ENCODE results near the gene NUP155.

NUP155 gene

DNA sequence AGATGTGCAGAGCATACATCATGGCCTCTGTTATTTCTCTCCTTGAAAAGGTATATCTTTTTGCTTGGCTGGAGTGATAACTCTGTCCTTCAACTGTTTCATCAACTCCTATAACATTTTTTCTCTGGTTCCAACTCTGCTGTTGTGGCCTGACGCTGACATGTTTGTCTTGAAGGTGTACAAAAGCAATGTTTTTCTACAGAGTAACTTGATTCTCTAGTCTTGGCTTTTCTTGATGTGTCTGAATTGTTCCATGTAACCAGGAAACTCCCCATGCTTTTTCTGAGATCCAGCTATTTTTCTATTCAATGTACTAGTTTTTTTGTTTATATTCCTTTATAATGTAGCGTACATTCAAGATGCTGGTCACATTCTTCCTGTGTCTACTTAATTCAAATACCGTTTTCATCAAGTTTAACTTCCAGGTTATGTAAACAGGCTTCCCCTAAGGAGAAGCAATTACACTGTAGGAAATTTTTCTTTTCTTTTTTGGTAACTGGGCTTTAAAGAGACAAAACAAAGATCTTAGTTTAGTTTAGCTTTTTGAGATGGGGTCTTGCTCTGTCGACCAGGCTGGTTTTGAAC, 115.0 kb downstream of the NUP155 start:
- no peak for TF ChIP-seq EZH2phosphoT487 (IDR thresholded peaks at IDR 0.05; ENCODE audit: borderline replicate concordance, low read length)
- TF ChIP-seq, protein P1, sequence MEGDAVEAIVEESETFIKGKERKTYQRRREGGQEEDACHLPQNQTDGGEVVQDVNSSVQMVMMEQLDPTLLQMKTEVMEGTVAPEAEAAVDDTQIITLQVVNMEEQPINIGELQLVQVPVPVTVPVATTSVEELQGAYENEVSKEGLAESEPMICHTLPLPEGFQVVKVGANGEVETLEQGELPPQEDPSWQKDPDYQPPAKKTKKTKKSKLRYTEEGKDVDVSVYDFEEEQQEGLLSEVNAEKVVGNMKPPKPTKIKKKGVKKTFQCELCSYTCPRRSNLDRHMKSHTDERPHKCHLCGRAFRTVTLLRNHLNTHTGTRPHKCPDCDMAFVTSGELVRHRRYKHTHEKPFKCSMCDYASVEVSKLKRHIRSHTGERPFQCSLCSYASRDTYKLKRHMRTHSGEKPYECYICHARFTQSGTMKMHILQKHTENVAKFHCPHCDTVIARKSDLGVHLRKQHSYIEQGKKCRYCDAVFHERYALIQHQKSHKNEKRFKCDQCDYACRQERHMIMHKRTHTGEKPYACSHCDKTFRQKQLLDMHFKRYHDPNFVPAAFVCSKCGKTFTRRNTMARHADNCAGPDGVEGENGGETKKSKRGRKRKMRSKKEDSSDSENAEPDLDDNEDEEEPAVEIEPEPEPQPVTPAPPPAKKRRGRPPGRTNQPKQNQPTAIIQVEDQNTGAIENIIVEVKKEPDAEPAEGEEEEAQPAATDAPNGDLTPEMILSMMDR (IDR thresholded peaks at IDR 0.05; ENCODE audit: low read depth, low read length, poor library complexity, severe bottlenecking), result no peak
- no peak overlapping the region for H3K27ac ChIP-seq (ENCODE audit: low read depth, low read length)

GRCh38 chr5:37254581-37254980, 116.3 kb downstream of the NUP155 start:
- H3K9me2 ChIP-seq (replicated peaks; ENCODE audit: control insufficient read depth, low read length), result no peaks in the 10 kb centered on the region
- H3K4me2 ChIP-seq (ENCODE audit: low read length), result no peak overlapping the region
- TF ChIP-seq, protein P1 (IDR thresholded peaks at IDR 0.05; ENCODE audit: low read depth, low read length, poor library complexity, severe bottlenecking), result no peak
- no peak for TF ChIP-seq EZH2phosphoT487 (IDR thresholded peaks at IDR 0.05; ENCODE audit: borderline replicate concordance, low read length)
- no peaks in the 10 kb centered on the region for H4K20me1 ChIP-seq (ENCODE audit: control insufficient read depth, insufficient read depth, low read depth, low read length)
- peaks cover 2% of the 10 kb centered on the region for H3K4me1 ChIP-seq (ENCODE audit: control insufficient read depth, low read length)
- H3K36me3 ChIP-seq (ENCODE audit: control insufficient read depth, low read length), result no peaks in the 10 kb centered on the region
- no peak overlapping the region for H3K4me3 ChIP-seq (ENCODE audit: low read length)
- H3K27me3 ChIP-seq (ENCODE audit: control insufficient read depth, low read length), result peaks cover 4% of the 10 kb centered on the region
- H3K79me2 ChIP-seq (ENCODE audit: control insufficient read depth, low read length), result no peaks in the 10 kb centered on the region
- no peak overlapping the region for H3K27ac ChIP-seq (ENCODE audit: low read depth, low read length)
- no peaks in the 10 kb centered on the region; the same call in 1 of the 2 replicates for H3K9me3 ChIP-seq (ENCODE audit: control insufficient read depth, insufficient read depth, low read length)
- no peaks in the 10 kb centered on the region for H3F3A ChIP-seq (ENCODE audit: control insufficient read depth, insufficient read depth)

More for the DNA sequence above, 115.0 kb downstream of the NUP155 start:
- Histone ChIP-seq H3K4me1 (ENCODE audit: control insufficient read depth, low read length) (no peaks in the 10 kb centered on the region), H3K9me3 (ENCODE audit: control insufficient read depth, insufficient read depth, low read length) (no peaks in the 10 kb centered on the region; the same call in 1 of the 2 replicates), H3K79me2 (ENCODE audit: control insufficient read depth, low read length) (no peaks in the 10 kb centered on the region), H3K36me3 (ENCODE audit: control insufficient read depth, low read length) (no peaks in the 10 kb centered on the region), H3K9me2 (replicated peaks; ENCODE audit: control insufficient read depth, low read length) (no peaks in the 10 kb centered on the region), H3K4me2 (ENCODE audit: low read length) (no peak overlapping the region), H4K20me1 (ENCODE audit: control insufficient read depth, insufficient read depth, low read depth, low read length) (no peaks in the 10 kb centered on the region), H3K27me3 (ENCODE audit: control insufficient read depth, low read length) (no peaks in the 10 kb centered on the region), H3K4me3 (ENCODE audit: low read length) (no peak overlapping the region), H3F3A (ENCODE audit: control insufficient read depth, insufficient read depth) (no peaks in the 10 kb centered on the region)

DNA sequence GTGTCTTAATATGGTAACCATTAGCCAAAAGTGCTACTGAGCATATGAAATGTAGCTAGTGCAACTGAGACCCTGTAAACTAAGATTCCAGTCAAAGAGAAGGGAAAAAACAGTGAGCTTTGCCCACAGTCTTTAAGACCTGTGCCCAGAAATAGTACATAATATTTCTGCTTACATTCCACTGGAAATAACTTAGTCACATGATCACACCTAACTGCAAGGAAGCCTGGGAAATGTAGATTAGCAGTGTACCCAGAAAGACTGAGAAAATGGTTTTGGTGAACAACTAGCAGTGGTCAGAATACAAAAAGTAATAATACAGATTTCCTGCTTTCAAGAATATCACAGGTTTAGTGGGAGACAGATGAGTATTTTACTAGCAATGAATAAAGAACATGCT, 119.2 kb downstream of the NUP155 start:
- Histone ChIP-seq H3K27me3 (ENCODE audit: control insufficient read depth, low read length) (peaks cover 14% of the 10 kb centered on the region), H3K27ac (ENCODE audit: low read depth, low read length) (no peak overlapping the region), H3K36me3 (ENCODE audit: control insufficient read depth, low read length) (no peaks in the 10 kb centered on the region), H4K20me1 (ENCODE audit: control insufficient read depth, insufficient read depth, low read depth, low read length) (no peaks in the 10 kb centered on the region), H3F3A (ENCODE audit: control insufficient read depth, insufficient read depth) (no peaks in the 10 kb centered on the region), H3K79me2 (ENCODE audit: control insufficient read depth, low read length) (no peaks in the 10 kb centered on the region), H3K4me1 (ENCODE audit: control insufficient read depth, low read length) (peaks cover 5% of the 10 kb centered on the region), H3K9me2 (replicated peaks; ENCODE audit: control insufficient read depth, low read length) (no peaks in the 10 kb centered on the region), H3K4me3 (ENCODE audit: low read length) (no peak overlapping the region), H3K4me2 (ENCODE audit: low read length) (no peak overlapping the region), H3K9me3 (ENCODE audit: control insufficient read depth, insufficient read depth, low read length) (no peaks in the 10 kb centered on the region; the same call in 1 of the 2 replicates)
- TF ChIP-seq, protein P1 (IDR thresholded peaks at IDR 0.05; ENCODE audit: low read depth, low read length, poor library complexity, severe bottlenecking), result no peak
- TF ChIP-seq EZH2phosphoT487 (IDR thresholded peaks at IDR 0.05; ENCODE audit: borderline replicate concordance, low read length), result no peak

Data from DOHH2 (cell line).